GM18909 (cell line): ENCODE results near the gene CLCF1.

Experiments
- ATAC-seq: cut with Tn5 transposase; IDR thresholded peaks from one replicate; pipeline ENCODE4 v1.9.1; 2021; ENCODE audit warnings: mild to moderate bottlenecking; ENCODE audit not compliant: unreplicated experiment, poor library complexity

Gene CLCF1

DNA sequence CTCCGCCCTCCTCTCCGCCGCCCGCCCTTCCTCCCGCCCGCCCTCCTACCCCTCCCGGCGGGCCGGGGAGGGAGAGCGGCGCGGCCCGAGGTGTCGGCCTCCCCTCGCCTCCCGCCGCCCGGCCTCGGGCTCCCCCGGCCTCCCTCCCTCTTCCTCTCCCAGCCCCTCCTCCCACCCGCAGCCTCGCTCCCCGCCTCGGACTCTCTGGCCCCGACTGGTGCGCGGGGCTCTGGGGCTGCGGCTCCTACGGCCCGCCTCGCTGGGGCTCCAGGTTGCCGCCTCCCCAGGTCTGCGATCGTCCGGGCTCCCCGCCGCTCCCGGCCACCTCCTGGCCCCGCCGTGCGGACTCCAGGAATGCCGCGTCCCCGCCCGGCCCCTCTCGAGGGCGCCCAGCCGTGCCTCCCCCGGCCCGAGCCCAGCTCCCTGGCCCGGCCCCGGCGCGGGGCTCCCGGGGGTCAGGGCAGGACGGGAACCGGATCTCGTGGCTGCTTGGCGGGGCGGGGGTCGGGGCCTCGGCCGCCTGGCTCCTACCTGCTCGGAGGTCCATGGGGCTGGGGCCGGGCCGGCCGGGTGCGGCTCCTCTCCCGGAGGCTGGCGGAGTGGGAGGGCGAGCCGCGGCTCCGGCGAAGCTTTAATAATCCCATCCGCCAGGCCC is at the start of gene CLCF1:
Gene CLCF1, minus strand, starts transcription at position 606 of the 655 bp plus-strand sequence. Its CDS starts 59 bp downstream, at position 547.
- no peak for ATAC-seq

- no peak for ATAC-seq
Measured at GRCh38 chr11:67422891-67423290, 49.5 kb upstream of the CLCF1 start.

- ATAC-seq, result no peak
Measured at GRCh38 chr11:67421430-67422031, 48.1 kb upstream of the CLCF1 start.

- peak; percentile 82 for ATAC-seq
Measured at GRCh38 chr11:67420646-67421429, 47.4 kb upstream of the CLCF1 start.

GRCh38 chr11:67420147-67420645 is 46.8 kb upstream of the CLCF1 start:
- ATAC-seq, result no peak

GRCh38 chr11:67419325-67420049 is 46.1 kb upstream of the CLCF1 start:
- no peak for ATAC-seq

GRCh38 chr11:67418476-67419281 is 45.3 kb upstream of the CLCF1 start:
- no peak for ATAC-seq

GRCh38 chr11:67417425-67417824 is 44.0 kb upstream of the CLCF1 start:
- no peak for ATAC-seq

- no peak for ATAC-seq
Measured at GRCh38 chr11:67416416-67417335, 43.3 kb upstream of the CLCF1 start.

- ATAC-seq, result no peak
Measured at GRCh38 chr11:67415501-67416304, 42.3 kb upstream of the CLCF1 start, which contains the start of gene CARNS1. Gene CARNS1, plus strand, starts transcription at chr11:67415678. Its CDS starts 522 bp downstream, at chr11:67416200.

GRCh38 chr11:67413266-67413849 is 40.0 kb upstream of the CLCF1 start:
- no peak for ATAC-seq

GRCh38 chr11:67412495-67413179 is 39.2 kb upstream of the CLCF1 start:
- no peak for ATAC-seq

DNA sequence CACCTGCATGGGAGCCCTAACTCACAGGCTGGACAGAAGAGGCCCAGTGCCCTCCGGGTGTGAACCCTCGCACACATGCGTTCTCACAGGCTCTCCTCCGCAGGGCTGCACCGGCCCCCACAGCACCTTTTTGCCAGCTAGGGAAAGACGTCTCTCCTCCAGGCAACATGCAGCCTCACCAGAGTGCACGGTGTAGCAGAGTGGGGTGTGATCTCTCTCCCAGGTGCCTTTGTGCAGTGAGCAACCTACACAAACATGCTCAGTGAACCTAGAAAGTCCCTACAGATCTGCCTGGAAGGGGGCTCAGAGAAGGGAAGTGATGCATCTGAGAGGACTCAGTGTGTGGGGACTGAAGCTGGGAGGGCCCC is 38.4 kb upstream of the CLCF1 start:
- no peak for ATAC-seq

DNA sequence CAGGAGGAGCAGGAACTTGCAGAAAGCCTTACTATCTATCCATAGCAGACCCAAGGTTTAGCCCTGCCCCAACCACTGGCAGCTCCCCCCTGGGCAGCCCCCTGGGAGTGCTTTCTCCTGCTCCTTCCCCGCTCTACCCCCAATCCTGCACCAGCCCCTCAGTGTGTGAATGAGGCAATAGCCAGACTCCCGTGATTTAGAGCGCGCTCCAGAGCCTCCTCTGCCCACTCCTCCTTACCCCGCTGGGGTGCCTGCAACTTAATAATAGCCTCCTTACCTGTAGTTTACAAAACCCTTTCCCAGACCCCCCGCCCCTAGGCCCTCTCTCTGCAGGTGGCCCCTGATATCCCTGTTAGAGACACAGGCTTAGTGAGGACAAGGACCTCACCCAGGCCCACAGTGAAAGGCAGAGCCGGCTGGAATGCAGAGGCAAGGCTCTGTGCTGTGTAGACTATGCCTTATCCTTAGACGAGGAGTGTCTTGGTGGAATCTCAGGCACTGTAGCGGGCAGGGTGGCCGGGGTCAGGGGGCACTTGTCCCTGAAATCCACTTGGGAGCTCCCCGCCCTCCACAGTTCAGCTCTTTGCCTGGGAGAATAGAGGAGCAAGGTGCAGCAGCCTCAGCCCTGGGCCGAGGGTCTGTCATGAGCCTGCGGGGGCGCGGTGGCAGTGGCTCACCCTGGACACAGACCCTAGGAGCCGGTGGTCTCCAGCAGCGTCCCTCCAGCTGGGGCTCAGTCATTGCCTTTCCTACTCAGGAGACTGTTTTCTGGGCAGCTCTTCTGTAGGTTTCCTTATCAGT is 37.8 kb upstream of the CLCF1 start:
- ATAC-seq, result no peak

- ATAC-seq, result no peak
Measured at GRCh38 chr11:67410369-67410831, 37.0 kb upstream of the CLCF1 start.

- ATAC-seq, result no peak
Measured at GRCh38 chr11:67409781-67410368, 36.5 kb upstream of the CLCF1 start.
